ENCODE results near the gene GFPT1.

The GFPT1 gene

DNA sequence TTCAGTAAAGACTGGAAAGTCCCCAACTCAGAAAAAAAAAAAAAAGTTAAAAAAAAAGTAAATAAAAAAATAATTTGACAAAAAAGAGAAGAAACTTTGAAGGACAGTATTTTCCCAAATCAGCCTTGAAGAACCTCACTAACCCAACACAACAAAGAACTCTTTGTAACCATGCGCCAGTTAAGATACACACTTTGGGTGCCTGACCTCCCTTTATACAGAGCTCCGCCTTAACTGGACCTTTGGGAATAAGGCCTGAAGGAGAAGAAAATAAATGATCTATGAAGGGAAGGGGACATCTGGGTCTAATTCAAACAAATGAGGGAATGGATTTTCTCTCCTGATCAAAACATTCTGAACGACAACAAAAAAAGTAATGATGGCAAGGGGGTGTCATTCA is 2.2 kb upstream of the GFPT1 start:
- Histone ChIP-seq H3K4me1 (no peaks in the 10 kb centered on the region), H3K9me3 (no peaks in the 10 kb centered on the region), H3K4me3 (ENCODE audit: low read depth, low read length) (no peak overlapping the region), H3K36me3 (no peaks in the 10 kb centered on the region), H3K27me3 (no peaks in the 10 kb centered on the region)
- DNase-seq = no peak
- TF ChIP-seq, protein P1, sequence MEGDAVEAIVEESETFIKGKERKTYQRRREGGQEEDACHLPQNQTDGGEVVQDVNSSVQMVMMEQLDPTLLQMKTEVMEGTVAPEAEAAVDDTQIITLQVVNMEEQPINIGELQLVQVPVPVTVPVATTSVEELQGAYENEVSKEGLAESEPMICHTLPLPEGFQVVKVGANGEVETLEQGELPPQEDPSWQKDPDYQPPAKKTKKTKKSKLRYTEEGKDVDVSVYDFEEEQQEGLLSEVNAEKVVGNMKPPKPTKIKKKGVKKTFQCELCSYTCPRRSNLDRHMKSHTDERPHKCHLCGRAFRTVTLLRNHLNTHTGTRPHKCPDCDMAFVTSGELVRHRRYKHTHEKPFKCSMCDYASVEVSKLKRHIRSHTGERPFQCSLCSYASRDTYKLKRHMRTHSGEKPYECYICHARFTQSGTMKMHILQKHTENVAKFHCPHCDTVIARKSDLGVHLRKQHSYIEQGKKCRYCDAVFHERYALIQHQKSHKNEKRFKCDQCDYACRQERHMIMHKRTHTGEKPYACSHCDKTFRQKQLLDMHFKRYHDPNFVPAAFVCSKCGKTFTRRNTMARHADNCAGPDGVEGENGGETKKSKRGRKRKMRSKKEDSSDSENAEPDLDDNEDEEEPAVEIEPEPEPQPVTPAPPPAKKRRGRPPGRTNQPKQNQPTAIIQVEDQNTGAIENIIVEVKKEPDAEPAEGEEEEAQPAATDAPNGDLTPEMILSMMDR (IDR thresholded peaks at IDR 0.05; ENCODE audit: low read depth, low read length) = no peak

GRCh38 chr2:69387770-69388481 is 899 bp upstream of the GFPT1 start:
- DNase-seq = no peak
- H3K4me3 ChIP-seq (ENCODE audit: low read depth, low read length) = peak overlapping the region; percentile 60

DNA sequence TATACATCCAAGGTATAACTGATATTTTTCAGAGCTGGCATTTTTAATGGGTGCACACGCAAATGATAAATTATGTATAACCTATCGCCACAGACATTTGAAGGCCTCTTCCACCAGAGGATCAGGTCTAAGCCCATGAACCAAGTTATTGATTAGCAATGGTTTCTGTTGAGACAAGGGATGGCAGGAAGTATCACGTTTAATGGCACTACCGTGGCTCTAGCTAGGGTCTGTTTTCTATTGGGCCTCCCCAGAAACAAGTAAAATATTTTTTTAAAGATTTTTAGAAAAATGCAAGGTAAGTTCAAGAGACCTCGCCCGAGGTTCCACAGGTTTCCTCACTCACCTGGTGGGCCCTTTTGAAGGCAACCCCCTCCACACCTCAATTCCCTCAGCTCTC is 667 bp downstream of the GFPT1 start:
- Histone ChIP-seq H3K9me3 (no peaks in the 10 kb centered on the region), H3K4me3 (ENCODE audit: low read depth, low read length) (peak overlapping the region; percentile 65), H3K36me3 (no peaks in the 10 kb centered on the region), H3K4me1 (no peaks in the 10 kb centered on the region), H3K27me3 (no peaks in the 10 kb centered on the region)
- TF ChIP-seq, protein P1 (IDR thresholded peaks at IDR 0.05; ENCODE audit: low read depth, low read length) = no peak
- no peak for DNase-seq

More at GRCh38 chr2:69387770-69388481, 899 bp upstream of the GFPT1 start:
- Histone ChIP-seq H3K4me1 (no peaks in the 10 kb centered on the region), H3K36me3 (no peaks in the 10 kb centered on the region), H3K9me3 (no peaks in the 10 kb centered on the region), H3K27me3 (no peaks in the 10 kb centered on the region)
- TF ChIP-seq, protein P1 (IDR thresholded peaks at IDR 0.05; ENCODE audit: low read depth, low read length) = no peak

GRCh38 chr2:69385443-69386151 is 1.4 kb downstream of the GFPT1 start:
- Histone ChIP-seq H3K36me3 (no peaks in the 10 kb centered on the region), H3K4me3 (ENCODE audit: low read depth, low read length) (peak overlapping the region; percentile 65), H3K9me3 (no peaks in the 10 kb centered on the region), H3K27me3 (no peaks in the 10 kb centered on the region), H3K4me1 (no peaks in the 10 kb centered on the region)
- no peak for DNase-seq
- TF ChIP-seq, protein P1 (IDR thresholded peaks at IDR 0.05; ENCODE audit: low read depth, low read length) = no peak

DNA sequence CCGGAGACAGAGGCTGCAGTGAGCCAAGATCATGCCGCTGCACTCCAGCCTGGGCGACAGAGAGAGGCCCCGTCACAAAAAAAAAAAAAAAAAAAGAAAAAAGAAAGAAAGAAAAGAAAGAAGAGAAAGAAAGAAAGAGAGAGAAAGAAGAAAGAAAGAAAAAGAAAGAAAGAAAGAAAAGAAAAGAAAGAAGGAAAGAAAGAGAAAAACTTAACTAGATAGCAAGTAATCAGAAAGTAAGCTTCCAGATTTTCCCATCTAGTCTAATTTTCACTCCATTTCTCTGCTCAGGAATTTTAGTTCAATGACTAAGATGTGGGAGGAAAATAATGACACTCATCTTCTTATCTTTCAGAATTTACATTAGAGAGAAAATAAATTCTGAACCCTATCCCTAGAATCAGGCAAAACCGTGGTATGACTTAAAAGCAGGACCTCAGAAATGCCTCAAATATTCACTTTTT is 2.4 kb downstream of the GFPT1 start:
- Histone ChIP-seq H3K36me3 (no peaks in the 10 kb centered on the region), H3K27me3 (no peaks in the 10 kb centered on the region), H3K4me1 (no peaks in the 10 kb centered on the region), H3K9me3 (no peaks in the 10 kb centered on the region), H3K4me3 (ENCODE audit: low read depth, low read length) (no peak overlapping the region)
- no peak for DNase-seq
- TF ChIP-seq, protein P1 (IDR thresholded peaks at IDR 0.05; ENCODE audit: low read depth, low read length) = no peak

Measured in BE2C (cell line).